HepG2 (cell line): ENCODE results near the gene PPIP5K1. TPM values are rescaled to one million over a fixed set of nuclear protein-coding genes. Genes with fewer than 3 reads are reported as not detected.

Source experiments
- ATAC-seq: fragments of 200-7000 bp; cut with Tn5 transposase; 3 replicates; pipeline ENCODE4 v1.9.1; 2020; ENCODE audit warnings: mild to moderate bottlenecking, moderate library complexity
- BruUV-seq: library from RNA; stranded (reverse); fragments of 400-500 nt; replicated peaks from 2 replicates; lab custom pipeline; 2021; lab: Mats Ljungman, UMichigan
- CTCF ChIA-PET: fragments of 300-600 bp; formaldehyde crosslinking; extraction: SDS; loops from one replicate; lab custom pipeline; 2021; ENCODE audit warnings: low total read pairs, inconsistent platforms, low intra/inter-chr PET ratio; lab: Yijun Ruan, JAX
- POLR2A ChIA-PET: fragments of 350-600 bp; sonication (Branson Sonifier 250); formaldehyde crosslinking; loops from one replicate; lab custom pipeline; 2020; ENCODE audit warnings: antibody characterized with exemption, inconsistent platforms; lab: Yijun Ruan, JAX
- DNase-seq: peaks from one replicate; pipeline ENCODE4 v3.0.0-alpha.2; 2015; ENCODE audit warnings: low spot score
- FAIRE-seq: peaks from 3 replicates; lab custom pipeline; 2011; peaks lifted over from hg19 to GRCh38; lab: Jason Lieb, UNC
- H2AFZ ChIP-seq: one replicate; pipeline ENCODE4 v1.6.1; 2011; ENCODE audit warnings: low read length, inconsistent platforms
- H3K27ac ChIP-seq: fragments of 300-600 bp; 3 replicates; pipeline ENCODE4 v1.8.0; 2011; ENCODE audit warnings: mixed run types, mild to moderate bottlenecking, mixed read lengths, low read length, inconsistent platforms; ENCODE audit not compliant: insufficient read depth; ENCODE audit errors: extremely low read length
- H3K27me3 ChIP-seq, 2 experiments: fragments of 200-600 bp in 1 of 2; 2 replicates in 1 of 2; 3 replicates in 1 of 2; pipeline versions ENCODE4 v1.6.0 to v1.8.0; 2011; ENCODE audit warnings: low read length in 2 of 2, mild to moderate bottlenecking in 2 of 2, moderate library complexity in 2 of 2, inconsistent platforms in 1 of 2; ENCODE audit not compliant: insufficient read depth in 2 of 2, control insufficient read depth in 1 of 2
- H3K36me3 ChIP-seq, 2 experiments: fragments of 200-600 bp in 1 of 2; replicated peaks in 1 of 2; 2 replicates in 1 of 2; 3 replicates in 1 of 2; pipeline versions ENCODE4 v1.5.1 to v1.8.0; 2011; ENCODE audit warnings: low read length in 2 of 2, inconsistent platforms in 1 of 2; ENCODE audit not compliant: insufficient read depth in 2 of 2, control insufficient read depth in 1 of 2
- H3K4me1 ChIP-seq: 2 replicates; pipeline ENCODE4 v1.5.1; 2012; ENCODE audit warnings: low read length, inconsistent platforms; ENCODE audit not compliant: insufficient read depth
- H3K4me2 ChIP-seq: 2 replicates; pipeline ENCODE4 v1.6.0; 2011; ENCODE audit warnings: low read depth, low read length, inconsistent platforms
- H3K4me3 ChIP-seq, 3 experiments: fragments of 200-600 bp in 1 of 3; sonication (generic), shearing (Covaris generic) in 1 of 3; replicated peaks in 1 of 3; 2 replicates each; pipeline ENCODE4 v1.5.1; 2011 to 2016; ENCODE audit warnings: low read length in 3 of 3, inconsistent platforms in 2 of 3, low read depth in 2 of 3, mild to moderate bottlenecking in 2 of 3, control low read depth in 1 of 3, mixed read lengths in 1 of 3; ENCODE audit not compliant: insufficient read depth in 1 of 3
- H3K79me2 ChIP-seq: one replicate; pipeline ENCODE4 v1.6.1; 2011; ENCODE audit warnings: low read length, inconsistent platforms; ENCODE audit not compliant: insufficient read depth
- H3K9ac ChIP-seq: 2 replicates; pipeline ENCODE4 v1.6.0; 2011; ENCODE audit warnings: mild to moderate bottlenecking, low read depth, low read length, inconsistent platforms; ENCODE audit not compliant: insufficient read depth
- H3K9me3 ChIP-seq: 2 replicates; pipeline ENCODE4 v1.5.1; 2012; ENCODE audit warnings: mild to moderate bottlenecking, low read length
- H4K20me1 ChIP-seq: 2 replicates; pipeline ENCODE4 v1.6.0; 2011; ENCODE audit warnings: inconsistent platforms, mild to moderate bottlenecking, low read length, moderate library complexity; ENCODE audit not compliant: insufficient read depth
- ARNTL ChIP-seq: sonication (generic); formaldehyde crosslinking; IDR thresholded peaks from 2 replicates; pipeline ENCODE4 v1.4.0; 2020; ENCODE audit warnings: mild to moderate bottlenecking, missing genetic modification reagents
- ETV6 ChIP-seq: sonication (generic); formaldehyde crosslinking; conservative IDR thresholded peaks from 2 replicates; pipeline ENCODE4 v1.4.0; 2020; ENCODE audit warnings: missing genetic modification reagents
- MAF1 ChIP-seq: sonication (generic); formaldehyde crosslinking; IDR thresholded peaks from 2 replicates; pipeline ENCODE4 v1.5.0; 2020; ENCODE audit warnings: missing genetic modification reagents, borderline replicate concordance
- MED1 ChIP-seq: sonication (generic); formaldehyde crosslinking; IDR thresholded peaks from 2 replicates; pipeline ENCODE4 v1.4.0; 2020; ENCODE audit warnings: missing genetic modification reagents
- NFE2L2 ChIP-seq: fragments of 150-350 bp; IDR thresholded peaks from 2 replicates; pipeline ENCODE4 v1.6.1; 2014; ENCODE audit warnings: low read length
- SRSF4 ChIP-seq: fragments of 200-400 bp; formaldehyde crosslinking; IDR thresholded peaks from one replicate; pipeline ENCODE4 v1.6.1; 2018; ENCODE audit warnings: mild to moderate bottlenecking, low read depth, low read length, moderate library complexity; ENCODE audit not compliant: poor library complexity, severe bottlenecking
- ZNF251 ChIP-seq: sonication (generic); formaldehyde crosslinking; IDR thresholded peaks from 2 replicates; pipeline ENCODE4 v1.9.0; 2021; ENCODE audit warnings: mild to moderate bottlenecking, missing genetic modification reagents
- ZNF792 ChIP-seq: IDR thresholded peaks from 2 replicates; pipeline ENCODE4 v1.6.1; 2016
- whole genome bisulfite sequencing: methylation state at CpG from one replicate; pipeline ENCODE4 v1.1.6; 2017; ENCODE audit warnings: low lambda C conversion rate; 5-methylcytosine and 5-hydroxymethylcytosine counted together
- in situ Hi-C: cut with HindIII; loops from 2 replicates; pipeline ENCODE4 v1.10.0; 2017; ENCODE audit warnings: low pct_unique_long_range_greater_than_20kb; ENCODE audit not compliant: extremely low pct_ligation_motif_present
- intact Hi-C: fragments of 100-400 bp; cut with micrococcal nuclease; formaldehyde crosslinking; loops from one replicate; pipeline ENCODE4 v1.10.0; 2022; ENCODE audit not compliant: unreplicated experiment
- polyA plus RNA-seq, 8 experiments: library from polyadenylated mRNA; depleted of rRNA in 3 of 8; stranded (reverse) in 7 of 8; unstranded in 1 of 8; fragments of >200 nt; fragmentation: Illumina TruSeq in 4 of 8; extraction: Trizol in 4 of 8; gene quantifications; 2 replicates each; pipeline versions ENCODE4 v1.2.1 to v1.2.3, GENCODE V29; 2011 to 2016; ENCODE audit warnings: low read depth in 4 of 8, missing spikeins in 1 of 8, mixed read lengths in 1 of 8; ENCODE audit not compliant: insufficient read depth in 1 of 8
- total RNA-seq, 5 experiments: library from RNA; depleted of rRNA; stranded (reverse); fragments of >200 nt; fragmentation: Illumina TruSeq; extraction: Trizol; gene quantifications; 2 replicates each; pipeline ENCODE4 v1.2.3, GENCODE V29; 2016; ENCODE audit warnings: low read depth in 1 of 5
- TF ChIP-seq, protein P1 (sequence below): IDR thresholded peaks from 2 replicates; pipeline ENCODE4 v1.6.1; 2012; ENCODE audit warnings: low read depth, low read length, improper control_type of control experiment
- TF ChIP-seq, protein P2 (sequence below): sonication (generic); formaldehyde crosslinking; IDR thresholded peaks from 2 replicates; pipeline ENCODE4 v1.8.0; 2022; ENCODE audit warnings: missing genetic modification reagents, low read depth, mild to moderate bottlenecking, borderline replicate concordance

PPIP5K1 gene
- total and polyA plus RNA-seq, 2 of the 13 experiments (the other 11 are each of a cell fraction or from before 2014, with no cell fraction given), result 9.9 to 10.9 TPM

DNA sequence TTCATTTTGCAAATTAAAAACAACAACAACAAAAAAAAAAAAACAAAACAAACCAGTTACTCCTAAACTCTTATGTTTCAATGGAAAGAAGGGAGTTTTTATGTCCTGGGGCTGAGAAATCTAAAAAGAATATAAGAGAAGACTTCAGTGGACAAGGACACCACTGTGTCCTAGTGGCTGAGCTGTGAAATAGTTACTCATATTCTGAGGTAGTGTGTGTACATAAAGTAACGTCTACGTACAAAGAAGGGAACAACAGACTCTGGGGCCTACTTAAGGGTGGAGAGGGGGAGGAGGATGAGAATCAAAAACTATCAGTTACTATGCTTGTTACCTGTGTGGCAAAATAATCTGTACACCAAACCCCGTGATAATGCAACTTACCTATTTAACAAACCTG is 91.0 kb downstream of the PPIP5K1 start (continued):
- TF ChIP-seq, protein P1, sequence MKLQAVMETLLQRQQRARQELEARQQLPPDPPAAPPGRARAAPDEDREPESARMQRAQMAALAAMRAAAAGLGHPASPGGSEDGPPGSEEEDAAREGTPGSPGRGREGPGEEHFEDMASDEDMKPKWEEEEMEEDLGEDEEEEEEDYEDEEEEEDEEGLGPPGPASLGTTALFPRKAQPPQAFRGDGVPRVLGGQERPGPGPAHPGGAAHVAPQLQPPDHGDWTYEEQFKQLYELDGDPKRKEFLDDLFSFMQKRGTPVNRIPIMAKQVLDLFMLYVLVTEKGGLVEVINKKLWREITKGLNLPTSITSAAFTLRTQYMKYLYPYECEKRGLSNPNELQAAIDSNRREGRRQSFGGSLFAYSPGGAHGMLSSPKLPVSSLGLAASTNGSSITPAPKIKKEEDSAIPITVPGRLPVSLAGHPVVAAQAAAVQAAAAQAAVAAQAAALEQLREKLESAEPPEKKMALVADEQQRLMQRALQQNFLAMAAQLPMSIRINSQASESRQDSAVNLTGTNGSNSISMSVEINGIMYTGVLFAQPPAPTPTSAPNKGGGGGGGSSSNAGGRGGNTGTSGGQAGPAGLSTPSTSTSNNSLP, result no peak
- TF ChIP-seq NFE2L2 (no peak), ZNF251 (no peak), ZNF792 (CRISPR knock-in tag) (no peak), ARNTL (CRISPR knock-in tag) (no peak), MAF1 (CRISPR knock-in tag) (no peak)
- TF ChIP-seq, protein P2, sequence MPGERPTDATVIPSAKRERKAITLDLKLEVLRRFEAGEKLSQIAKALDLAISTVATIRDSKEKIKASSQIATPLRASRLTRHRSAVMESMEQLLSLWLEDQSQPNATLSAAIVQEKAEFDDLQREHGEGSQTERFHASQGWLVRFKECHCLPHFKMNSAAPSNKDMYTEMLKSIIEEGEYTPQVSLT (CRISPR knock-in tag), result no peak

DNA sequence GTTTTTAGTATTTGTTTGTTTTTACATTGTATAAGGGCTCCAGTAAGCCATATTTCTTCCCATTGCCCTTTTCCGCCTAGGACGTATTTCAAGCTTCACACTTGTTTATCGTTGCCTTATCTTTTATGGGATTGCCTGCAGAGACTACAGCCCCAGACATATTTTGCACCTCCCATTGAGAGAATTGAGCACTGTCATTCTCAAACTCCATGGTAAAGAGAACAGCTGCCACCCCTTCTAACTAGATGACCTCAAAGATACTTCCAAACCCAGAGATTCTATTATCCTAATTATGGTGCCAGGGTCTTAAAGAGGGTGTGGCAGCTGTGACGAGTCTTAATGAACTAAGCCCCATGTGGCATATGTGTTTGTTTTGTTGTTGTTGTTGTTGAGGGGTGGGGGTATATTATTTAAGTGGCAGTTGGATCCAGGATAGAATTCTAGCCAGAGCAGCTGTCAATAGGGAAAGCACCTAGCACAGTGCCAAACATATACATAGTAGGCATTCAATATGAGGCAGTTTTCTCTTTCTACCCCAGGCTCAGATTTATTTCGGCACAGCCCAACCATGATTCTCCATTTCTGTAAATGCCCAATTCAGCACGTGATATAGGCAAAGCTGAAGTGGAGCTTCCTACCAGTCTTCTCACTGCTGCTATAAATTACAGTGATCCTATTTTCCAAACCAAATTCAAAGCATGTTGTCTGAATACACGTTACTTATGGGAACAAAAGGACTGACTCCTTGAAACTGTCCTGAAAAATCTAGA is 96.1 kb downstream of the PPIP5K1 start:
- Histone ChIP-seq H3K9me3 (no peaks in the 10 kb centered on the region), H3K4me2 (peak overlapping the region; percentile 96), H3K4me1 (peaks cover 23% of the 10 kb centered on the region), H2AFZ (peak overlapping the region; percentile 97), H3K9ac (peak overlapping the region; percentile 60), H3K79me2 (peaks cover 4% of the 10 kb centered on the region), H3K27me3 (no peaks in the 10 kb centered on the region; a peak in 1 of 5 replicates), H4K20me1 (no peaks in the 10 kb centered on the region), H3K27ac (peak overlapping the region; percentile 34), H3K4me3 (peak overlapping the region; percentile 82 to 98 (median 86)), H3K36me3 (no peaks in the 10 kb centered on the region; a peak in 1 of 5 replicates)
- DNase-seq (no peak), FAIRE-seq (no peak), ATAC-seq (no peak; the same call in 2 of the 3 replicates)
- intact Hi-C loops (loop anchor here (2.0 kb wide), 1 partner anchor 17 kb away; no protein-coding TSS in a partner anchor), in situ Hi-C loops (no loop called here)
- 22% methylated on average over 7 of the region's 7 CpGs for WGBS
- POLR2A ChIA-PET, result interaction anchor here (1.2 to 2.7 kb wide), 2 partner anchors 16 to 123 kb away, joined by 3 to 24 read pairs; partner anchors contain the start of genes TUBGCP4 and ZSCAN29
- CTCF ChIA-PET, result no interaction called here
- TF ChIP-seq ETV6 (CRISPR knock-in tag) (no peak), SRSF4 (no peak), MED1 (CRISPR knock-in tag) (no peak)
- BruUV-seq, result no TSS peak
